HUES6 (cell line): ENCODE data around the gene UIMC1.

Experiments
- H3K27ac ChIP-seq: 2 replicates; pipeline ENCODE4 v1.7.0; 2013; ENCODE audit warnings: low read depth, mild to moderate bottlenecking, low read length, inconsistent platforms
- H3K27me3 ChIP-seq: 2 replicates; pipeline ENCODE4 v1.6.1; 2013; ENCODE audit warnings: low read length; ENCODE audit not compliant: control insufficient read depth, insufficient read depth
- H3K36me3 ChIP-seq: 2 replicates; pipeline ENCODE4 v1.6.1; 2013; ENCODE audit warnings: low read length; ENCODE audit not compliant: control insufficient read depth, insufficient read depth
- H3K4me1 ChIP-seq: 2 replicates; pipeline ENCODE4 v1.6.1; 2013; ENCODE audit warnings: low read length; ENCODE audit not compliant: control insufficient read depth, insufficient read depth
- H3K4me3 ChIP-seq: 2 replicates; pipeline ENCODE4 v1.5.1; 2013; ENCODE audit warnings: low read depth, low read length
- H3K9ac ChIP-seq: one replicate; pipeline ENCODE4 v1.6.1; 2013; ENCODE audit warnings: mild to moderate bottlenecking, low read length
- H3K9me3 ChIP-seq: 2 replicates; pipeline ENCODE4 v1.6.1; 2013; ENCODE audit warnings: low read depth, low read length; ENCODE audit not compliant: control insufficient read depth, insufficient read depth

The UIMC1 gene

GRCh38 chr5:177035976-177036375, 29.4 kb upstream of the UIMC1 start:
- Histone ChIP-seq H3K9ac (no peak overlapping the region), H3K27me3 (no peaks in the 10 kb centered on the region), H3K36me3 (peaks cover 9% of the 10 kb centered on the region), H3K27ac (0 out of 2 replicates have a peak overlapping the region, but pooled peaks have one; percentile 38), H3K4me1 (peaks cover 10% of the 10 kb centered on the region), H3K9me3 (no peaks in the 10 kb centered on the region), H3K4me3 (no peak overlapping the region)

DNA sequence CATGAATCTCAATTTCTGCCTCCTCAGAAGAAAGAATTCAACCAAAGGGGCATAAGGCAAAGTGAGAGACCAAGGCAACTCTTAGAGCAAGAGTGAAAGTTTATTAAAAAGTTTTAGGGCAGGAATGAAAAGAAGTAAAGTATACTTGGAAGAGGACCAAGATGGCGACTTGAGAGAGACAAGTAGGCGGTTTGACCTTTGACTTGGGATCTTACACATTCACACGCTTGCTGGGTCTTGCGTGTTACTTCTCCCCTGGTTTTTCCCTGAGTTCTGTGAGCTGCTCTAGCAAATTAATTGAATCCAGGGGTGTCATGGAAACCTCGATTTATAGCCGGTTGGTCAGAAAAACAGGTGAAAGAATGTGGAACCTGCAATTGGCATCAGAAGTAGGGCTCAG, 22.9 kb upstream of the UIMC1 start:
- no peak overlapping the region for H3K4me3 ChIP-seq
- no peak overlapping the region for H3K27ac ChIP-seq
- no peaks in the 10 kb centered on the region for H3K27me3 ChIP-seq
- H3K4me1 ChIP-seq = no peaks in the 10 kb centered on the region
- no peak overlapping the region for H3K9ac ChIP-seq
- H3K9me3 ChIP-seq = no peaks in the 10 kb centered on the region
- peaks cover 26% of the 10 kb centered on the region for H3K36me3 ChIP-seq

GRCh38 chr5:177027665-177028064, 21.1 kb upstream of the UIMC1 start:
- H3K4me3 ChIP-seq = no peak overlapping the region
- peaks cover 25% of the 10 kb centered on the region for H3K36me3 ChIP-seq
- no peaks in the 10 kb centered on the region for H3K9me3 ChIP-seq
- peaks cover 6% of the 10 kb centered on the region for H3K4me1 ChIP-seq
- no peak overlapping the region for H3K27ac ChIP-seq
- no peak overlapping the region for H3K9ac ChIP-seq
- no peaks in the 10 kb centered on the region for H3K27me3 ChIP-seq

GRCh38 chr5:177025101-177025601, 18.6 kb upstream of the UIMC1 start:
- Histone ChIP-seq H3K9ac (no peak overlapping the region), H3K9me3 (no peaks in the 10 kb centered on the region), H3K4me3 (no peak overlapping the region), H3K36me3 (peaks cover 23% of the 10 kb centered on the region), H3K27me3 (no peaks in the 10 kb centered on the region), H3K4me1 (peaks cover 12% of the 10 kb centered on the region), H3K27ac (no peak overlapping the region)

DNA sequence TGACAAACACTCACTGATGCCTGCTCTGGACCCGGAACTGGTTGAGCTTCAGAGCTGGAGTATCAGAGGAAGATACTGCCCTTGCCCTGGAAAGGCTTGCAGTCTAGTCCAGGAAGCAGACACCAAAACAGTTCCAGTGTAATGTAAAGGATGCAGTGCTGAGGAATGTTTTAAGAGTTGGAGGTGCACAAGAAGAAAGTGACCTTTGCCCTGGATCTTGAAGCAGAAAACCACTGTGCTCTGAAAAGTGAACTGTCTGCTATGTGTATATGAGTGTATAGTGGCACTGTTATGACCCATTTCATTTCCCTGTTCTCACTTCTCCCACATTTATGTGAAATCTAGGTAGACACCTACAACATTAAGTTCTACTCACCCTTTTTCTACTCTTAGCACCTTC, 18.0 kb upstream of the UIMC1 start:
- H3K27ac ChIP-seq = no peak overlapping the region
- peaks cover 20% of the 10 kb centered on the region for H3K36me3 ChIP-seq
- H3K9me3 ChIP-seq = no peaks in the 10 kb centered on the region
- peaks cover 12% of the 10 kb centered on the region for H3K4me1 ChIP-seq
- no peak overlapping the region for H3K4me3 ChIP-seq
- no peaks in the 10 kb centered on the region for H3K27me3 ChIP-seq
- no peak overlapping the region for H3K9ac ChIP-seq

GRCh38 chr5:177023303-177023664, 16.7 kb upstream of the UIMC1 start:
- Histone ChIP-seq H3K4me1 (peaks cover 12% of the 10 kb centered on the region), H3K9ac (peak overlapping the region; percentile 85), H3K36me3 (peaks cover 14% of the 10 kb centered on the region), H3K9me3 (no peaks in the 10 kb centered on the region), H3K27ac (peak overlapping the region; percentile 54; the same call in 1 of the 2 replicates), H3K4me3 (peak overlapping the region; percentile 86), H3K27me3 (no peaks in the 10 kb centered on the region)

- no peaks in the 10 kb centered on the region for H3K9me3 ChIP-seq
- no peaks in the 10 kb centered on the region for H3K27me3 ChIP-seq
- H3K36me3 ChIP-seq = peaks cover 11% of the 10 kb centered on the region
- H3K4me1 ChIP-seq = peaks cover 12% of the 10 kb centered on the region
- H3K4me3 ChIP-seq = peak within 1 kb of the TSS; percentile 86
- peak within 1 kb of the TSS; percentile 54; the same call in 1 of the 2 replicates for H3K27ac ChIP-seq
- peak within 1 kb of the TSS; percentile 85 for H3K9ac ChIP-seq
Measured at GRCh38 chr5:177022386-177023302, 16.1 kb upstream of the UIMC1 start, which contains the start of gene ZNF346. Gene ZNF346 (plus strand): TSS chr5:177022696. CDS start chr5:177022739, 43 bp downstream.

- Histone ChIP-seq H3K4me1 (peaks cover 12% of the 10 kb centered on the region), H3K9me3 (no peaks in the 10 kb centered on the region), H3K9ac (no peak overlapping the region), H3K4me3 (no peak overlapping the region), H3K27ac (no peak overlapping the region), H3K36me3 (peaks cover 7% of the 10 kb centered on the region), H3K27me3 (no peaks in the 10 kb centered on the region)
Measured at GRCh38 chr5:177020033-177020432, 13.5 kb upstream of the UIMC1 start.

DNA sequence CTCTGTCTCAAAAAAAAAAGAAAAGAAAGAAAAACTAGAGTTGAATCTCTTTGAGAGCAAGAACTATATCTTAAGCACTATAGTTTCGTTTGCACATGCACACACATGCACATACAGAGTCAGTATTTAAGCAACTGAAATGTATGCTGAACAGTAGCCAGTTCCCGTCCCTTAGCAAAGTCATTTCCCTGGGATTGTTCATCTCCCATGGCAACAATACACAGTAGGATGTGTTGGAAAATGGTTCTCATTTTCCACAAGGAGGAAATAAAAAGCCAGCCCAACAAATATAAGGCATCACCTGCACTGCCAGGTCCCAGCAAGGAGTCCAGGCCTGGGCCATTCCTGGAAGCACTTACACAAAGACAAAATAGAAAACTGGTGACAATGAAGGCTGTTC, 11.8 kb upstream of the UIMC1 start:
- Histone ChIP-seq H3K4me1 (peaks cover 9% of the 10 kb centered on the region), H3K9ac (no peak overlapping the region)

DNA sequence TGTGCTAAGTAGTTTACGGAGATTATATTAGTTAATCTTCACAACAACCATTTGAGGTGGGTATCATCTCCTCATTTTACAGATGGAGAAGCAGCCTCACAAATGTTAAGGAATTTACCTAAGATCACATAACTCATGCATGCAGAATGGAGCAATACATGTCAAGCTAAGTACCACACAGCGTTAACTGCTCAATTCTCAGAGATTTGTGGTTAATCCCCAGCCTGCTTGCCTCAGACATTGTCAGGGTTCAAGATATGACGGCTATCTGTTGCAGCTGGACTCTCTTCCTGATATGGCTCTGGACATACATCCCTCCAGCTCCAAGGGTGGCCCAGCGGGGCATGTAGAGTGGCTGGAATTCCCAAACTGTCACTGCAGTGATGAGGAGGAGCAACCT, 8.6 kb upstream of the UIMC1 start:
- Histone ChIP-seq H3K4me1 (no peaks in the 10 kb centered on the region), H3K9me3 (no peaks in the 10 kb centered on the region), H3K9ac (no peak overlapping the region), H3K4me3 (no peak overlapping the region), H3K36me3 (no peaks in the 10 kb centered on the region), H3K27me3 (no peaks in the 10 kb centered on the region), H3K27ac (no peak overlapping the region)

More for the DNA sequence above, 11.8 kb upstream of the UIMC1 start:
- Histone ChIP-seq H3K27ac (no peak overlapping the region), H3K36me3 (no peaks in the 10 kb centered on the region), H3K9me3 (no peaks in the 10 kb centered on the region), H3K27me3 (no peaks in the 10 kb centered on the region), H3K4me3 (no peak overlapping the region)

GRCh38 chr5:177010153-177010552, 3.6 kb upstream of the UIMC1 start:
- no peaks in the 10 kb centered on the region for H3K9me3 ChIP-seq
- no peaks in the 10 kb centered on the region for H3K36me3 ChIP-seq
- H3K4me1 ChIP-seq = no peaks in the 10 kb centered on the region
- H3K9ac ChIP-seq = no peak overlapping the region
- no peaks in the 10 kb centered on the region for H3K27me3 ChIP-seq
- no peak overlapping the region for H3K4me3 ChIP-seq
- H3K27ac ChIP-seq = no peak overlapping the region
